22Rv1 (cell line): ENCODE measurements around the gene TSPAN1.

Experiments
- H3K27ac ChIP-seq: fragments of 450-650 bp; 2 replicates; pipeline ENCODE4 v1.5.1; 2017
- CTCF ChIP-seq: fragments of 450-650 bp; IDR thresholded peaks from 2 replicates; pipeline ENCODE4 v1.5.1; 2017; ENCODE audit warnings: mild to moderate bottlenecking
- ZFX ChIP-seq: fragments of 450-650 bp; IDR thresholded peaks from 2 replicates; pipeline ENCODE4 v1.6.1; 2017; ENCODE audit warnings: antibody characterized with exemption, borderline replicate concordance

TSPAN1 gene

GRCh38 chr1:46166521-46167462, 8.1 kb upstream of the TSPAN1 start:
- H3K27ac ChIP-seq, result no peak overlapping the region

GRCh38 chr1:46168477-46168876, 6.4 kb upstream of the TSPAN1 start:
- no peak for TF ChIP-seq ZFX
- no peak for TF ChIP-seq CTCF
- no peak overlapping the region for H3K27ac ChIP-seq

More at GRCh38 chr1:46166521-46167462, 8.1 kb upstream of the TSPAN1 start:
- no peak for TF ChIP-seq CTCF
- no peak for TF ChIP-seq ZFX

- TF ChIP-seq ZFX (no peak), CTCF (no peak)
- no peak overlapping the region for H3K27ac ChIP-seq
Measured at GRCh38 chr1:46169811-46170454, 5.0 kb upstream of the TSPAN1 start.

- no peak for TF ChIP-seq ZFX
- TF ChIP-seq CTCF, result no peak
- H3K27ac ChIP-seq, result peak overlapping the region; percentile 65
Measured at GRCh38 chr1:46171351-46171750, 3.5 kb upstream of the TSPAN1 start.

- H3K27ac ChIP-seq, result peak overlapping the region; percentile 65
- TF ChIP-seq CTCF (no peak), ZFX (no peak)
Measured at GRCh38 chr1:46171871-46172270, 3.0 kb upstream of the TSPAN1 start.

- H3K27ac ChIP-seq, result peak overlapping the region; percentile 65
- TF ChIP-seq ZFX (no peak), CTCF (no peak)
Measured at GRCh38 chr1:46172321-46172720, 2.6 kb upstream of the TSPAN1 start.

- peak overlapping the region; percentile 65 for H3K27ac ChIP-seq
- no peak for TF ChIP-seq ZFX
- TF ChIP-seq CTCF, result no peak
Measured at GRCh38 chr1:46173361-46173856, 1.5 kb upstream of the TSPAN1 start.
